Measurements from ENCODE around the gene DGKG.
A peak's percentile ranks its signal among the peaks of the same experiment; 100 is the strongest.

DGKG gene

GRCh38 chr3:186254676-186255650, 107.1 kb downstream of the DGKG start:
- Histone ChIP-seq H3K9me3 (ENCODE audit: insufficient read depth, low read depth, low read length) (no peaks in the 10 kb centered on the region), H3K4me1 (ENCODE audit: insufficient read depth, low read length, poor library complexity, severe bottlenecking) (peaks cover 4% of the 10 kb centered on the region), H3K4me2 (ENCODE audit: low read depth, low read length, poor library complexity, severe bottlenecking) (no peak overlapping the region), H3K9me2 (replicated peaks; ENCODE audit: low read depth, low read length) (no peaks in the 10 kb centered on the region), H3K27me3 (ENCODE audit: insufficient read depth, low read length, poor library complexity, severe bottlenecking) (no peaks in the 10 kb centered on the region), H3K9ac (ENCODE audit: low read depth, low read length, poor library complexity, severe bottlenecking) (no peak overlapping the region), H2AFZ (ENCODE audit: low read length) (peak overlapping the region; percentile 29; the same call in 1 of the 2 replicates), H3F3A (ENCODE audit: low read depth) (no peaks in the 10 kb centered on the region), H3K36me3 (ENCODE audit: insufficient read depth, low read length) (no peaks in the 10 kb centered on the region), H3K79me2 (ENCODE audit: insufficient read depth, low read length) (no peaks in the 10 kb centered on the region), H3K4me3 (ENCODE audit: low read length, poor library complexity, severe bottlenecking) (no peak overlapping the region), H4K20me1 (ENCODE audit: insufficient read depth, low read length, poor library complexity, severe bottlenecking) (no peaks in the 10 kb centered on the region)
- TF ChIP-seq CTCF (conservative IDR thresholded peaks at IDR 0.05; ENCODE audit: low read length) (no peak), EZH2phosphoT487 (IDR thresholded peaks at IDR 0.05; ENCODE audit: borderline replicate concordance) (no peak)

- Histone ChIP-seq H3K9ac (ENCODE audit: low read depth, low read length, poor library complexity, severe bottlenecking) (no peak overlapping the region), H3K4me1 (ENCODE audit: insufficient read depth, low read length, poor library complexity, severe bottlenecking) (peaks cover 17% of the 10 kb centered on the region), H3K79me2 (ENCODE audit: insufficient read depth, low read length) (no peaks in the 10 kb centered on the region), H4K20me1 (ENCODE audit: insufficient read depth, low read length, poor library complexity, severe bottlenecking) (no peaks in the 10 kb centered on the region), H2AFZ (ENCODE audit: low read length) (no peak overlapping the region), H3K9me2 (replicated peaks; ENCODE audit: low read depth, low read length) (no peaks in the 10 kb centered on the region), H3K27me3 (ENCODE audit: insufficient read depth, low read length, poor library complexity, severe bottlenecking) (no peaks in the 10 kb centered on the region), H3K9me3 (ENCODE audit: insufficient read depth, low read depth, low read length) (no peaks in the 10 kb centered on the region), H3F3A (ENCODE audit: low read depth) (no peaks in the 10 kb centered on the region), H3K36me3 (ENCODE audit: insufficient read depth, low read length) (no peaks in the 10 kb centered on the region), H3K4me2 (ENCODE audit: low read depth, low read length, poor library complexity, severe bottlenecking) (no peak overlapping the region), H3K4me3 (ENCODE audit: low read length, poor library complexity, severe bottlenecking) (no peak overlapping the region)
- TF ChIP-seq CTCF (conservative IDR thresholded peaks at IDR 0.05; ENCODE audit: low read length): no peak
- no peak for TF ChIP-seq EZH2phosphoT487 (IDR thresholded peaks at IDR 0.05; ENCODE audit: borderline replicate concordance)
Measured at GRCh38 chr3:186251948-186252619, 110.0 kb downstream of the DGKG start.

GRCh38 chr3:186248850-186249249, 113.2 kb downstream of the DGKG start:
- TF ChIP-seq CTCF (conservative IDR thresholded peaks at IDR 0.05; ENCODE audit: low read length) (no peak), EZH2phosphoT487 (IDR thresholded peaks at IDR 0.05; ENCODE audit: borderline replicate concordance) (no peak)
- no peaks in the 10 kb centered on the region for H3F3A ChIP-seq (ENCODE audit: low read depth)
- H3K27me3 ChIP-seq (ENCODE audit: insufficient read depth, low read length, poor library complexity, severe bottlenecking): no peaks in the 10 kb centered on the region
- no peaks in the 10 kb centered on the region for H3K79me2 ChIP-seq (ENCODE audit: insufficient read depth, low read length)
- no peak overlapping the region for H3K9ac ChIP-seq (ENCODE audit: low read depth, low read length, poor library complexity, severe bottlenecking)
- no peaks in the 10 kb centered on the region for H3K9me2 ChIP-seq (replicated peaks; ENCODE audit: low read depth, low read length)
- no peak overlapping the region for H2AFZ ChIP-seq (ENCODE audit: low read length)
- no peaks in the 10 kb centered on the region for H3K9me3 ChIP-seq (ENCODE audit: insufficient read depth, low read depth, low read length)
- no peak overlapping the region for H3K4me2 ChIP-seq (ENCODE audit: low read depth, low read length, poor library complexity, severe bottlenecking)
- no peaks in the 10 kb centered on the region for H3K36me3 ChIP-seq (ENCODE audit: insufficient read depth, low read length)
- no peaks in the 10 kb centered on the region for H4K20me1 ChIP-seq (ENCODE audit: insufficient read depth, low read length, poor library complexity, severe bottlenecking)
- peaks cover 23% of the 10 kb centered on the region for H3K4me1 ChIP-seq (ENCODE audit: insufficient read depth, low read length, poor library complexity, severe bottlenecking)
- H3K4me3 ChIP-seq (ENCODE audit: low read length, poor library complexity, severe bottlenecking): no peak overlapping the region
